K562 (cell line): ENCODE measurements around the gene ADAM22. TPM values are rescaled to one million over a fixed set of nuclear protein-coding genes. Genes with fewer than 3 reads are reported as not detected.

Source experiments
- BCL6 ChIP-seq: fragments of 250-450 bp; sonication (Bioruptor Pico); IDR thresholded peaks from 2 replicates; pipeline ENCODE4 v1.4.0; 2020
- BDP1 ChIP-seq: IDR thresholded peaks from 3 replicates; pipeline ENCODE4 v1.6.1; 2011; ENCODE audit not compliant: insufficient read length, insufficient read depth
- BRCA1 ChIP-seq, 2 experiments: fragments of 450-650 bp in 1 of 2; sonication (generic) in 1 of 2; formaldehyde crosslinking in 1 of 2; IDR thresholded peaks; 2 replicates each; pipeline versions ENCODE4 v1.5.0 to v1.6.1; 2017 to 2020; ENCODE audit warnings: mild to moderate bottlenecking in 1 of 2, missing genetic modification reagents in 1 of 2
- CEBPG ChIP-seq, 3 experiments: fragments of 200-800 bp in 1 of 3; sonication (Bioruptor generic) in 1 of 3; sonication (generic) in 1 of 3; formaldehyde crosslinking in 1 of 3; IDR thresholded peaks in 2 of 3; conservative IDR thresholded peaks in 1 of 3; 2 replicates each; pipeline versions ENCODE4 v1.6.1 to v1.8.0; 2016 to 2022; ENCODE audit warnings: missing compliant biosample characterization in 2 of 3, missing genetic modification characterization in 2 of 3, mild to moderate bottlenecking in 1 of 3, missing genetic modification reagents in 1 of 3
- E2F4 ChIP-seq: sonication (generic); formaldehyde crosslinking; IDR thresholded peaks from 2 replicates; pipeline ENCODE4 v1.8.0; 2022; ENCODE audit warnings: mild to moderate bottlenecking, low read depth, missing genetic modification reagents
- GTF3C2 ChIP-seq: IDR thresholded peaks from 3 replicates; pipeline ENCODE4 v1.6.1; 2011; ENCODE audit warnings: borderline replicate concordance, mild to moderate bottlenecking, moderate library complexity; ENCODE audit not compliant: insufficient read length; ENCODE audit errors: extremely low read depth
- HNRNPUL1 ChIP-seq: fragments of 200-400 bp; formaldehyde crosslinking; IDR thresholded peaks from 2 replicates; pipeline ENCODE4 v1.6.1; 2017; ENCODE audit warnings: low read length
- MCM3 ChIP-seq: fragments of 450-650 bp; IDR thresholded peaks from 2 replicates; pipeline ENCODE4 v1.6.1; 2016
- MIER1 ChIP-seq: fragments of 450-650 bp; IDR thresholded peaks from 2 replicates; pipeline ENCODE4 v1.6.1; 2016; ENCODE audit warnings: antibody characterized with exemption, mild to moderate bottlenecking, low read depth
- MITF ChIP-seq: IDR thresholded peaks from 2 replicates; pipeline ENCODE4 v1.6.1; 2014; ENCODE audit warnings: antibody characterized with exemption
- MTF1 ChIP-seq: fragments of 250-450 bp; sonication (Bioruptor Pico); IDR thresholded peaks from 2 replicates; pipeline ENCODE4 v1.9.0; 2021; ENCODE audit warnings: moderate library complexity, mild to moderate bottlenecking, inconsistent platforms, borderline replicate concordance
- MYC ChIP-seq, 2 experiments: fragments of 250-450 bp in 1 of 2; sonication (Bioruptor Pico) in 1 of 2; IDR thresholded peaks; 2 replicates each; pipeline versions ENCODE4 v1.5.1 to v1.6.1; 2012 to 2021; ENCODE audit warnings: low read depth in 2 of 2, borderline replicate concordance in 1 of 2, improper control_type of control experiment in 1 of 2, low read length in 1 of 2, mild to moderate bottlenecking in 1 of 2, moderate library complexity in 1 of 2
- OTX1 ChIP-seq: fragments of 450-650 bp; formaldehyde crosslinking; IDR thresholded peaks from 2 replicates; pipeline ENCODE4 v1.4.0; 2022; ENCODE audit warnings: mild to moderate bottlenecking
- SFPQ ChIP-seq: fragments of 200-400 bp; formaldehyde crosslinking; IDR thresholded peaks from 2 replicates; pipeline ENCODE4 v1.6.1; 2017; ENCODE audit warnings: mild to moderate bottlenecking, low read depth, low read length, moderate library complexity
- STAT5A ChIP-seq: IDR thresholded peaks from 2 replicates; pipeline ENCODE4 v1.6.1; 2012; ENCODE audit warnings: low read length, inconsistent platforms, borderline replicate concordance
- ZNF311 ChIP-seq: fragments of 250-450 bp; sonication (Bioruptor Pico); IDR thresholded peaks from 2 replicates; pipeline ENCODE4 v1.4.0; 2020; ENCODE audit warnings: mild to moderate bottlenecking, moderate library complexity
- polyA plus RNA-seq, 8 experiments: library from polyadenylated mRNA; depleted of rRNA in 4 of 8; stranded (reverse) in 5 of 8; unstranded in 3 of 8; fragments of >200 nt; fragmentation: Nextera tagmentation in 2 of 8; fragmentation: Illumina TruSeq in 1 of 8; extraction: Ambion mirVana in 2 of 8; extraction: Trizol in 1 of 8; gene quantifications; 2 replicates each; pipeline versions ENCODE4 v1.2.1 to v1.2.3, GENCODE V29; 2011 to 2014; ENCODE audit warnings: inconsistent platforms in 1 of 8, missing spikeins in 1 of 8
- total RNA-seq, 7 experiments: library from RNA; depleted of rRNA in 6 of 7; stranded (reverse); fragments of >200 nt in 6 of 7; fragmentation: Illumina TruSeq in 2 of 7; extraction: Trizol in 2 of 7; gene quantifications; 2 replicates each; pipeline versions ENCODE4 v1.2.1 to v1.2.3, GENCODE V29; 2011 to 2021; ENCODE audit warnings: low replicate concordance in 1 of 7

ADAM22 gene
- total and polyA plus RNA-seq, 9 of the 15 experiments (the other 6 are each of a cell fraction or from before 2014, with no cell fraction given) = 0.01 to 0.58 (median 0.18) TPM

- no peak for TF ChIP-seq GTF3C2
- no peak for TF ChIP-seq STAT5A
- TF ChIP-seq BCL6 (CRISPR knock-in tag) = no peak
- no peak for TF ChIP-seq ZNF311 (CRISPR knock-in tag)
- TF ChIP-seq MTF1 (CRISPR knock-in tag) = no peak
- TF ChIP-seq BRCA1 (IDR thresholded peaks at IDR 0.05) = no peak
- no peak for TF ChIP-seq BRCA1 (CRISPR knock-in tag; IDR thresholded peaks at IDR 0.05)
- no peak for TF ChIP-seq HNRNPUL1
- TF ChIP-seq MIER1 = no peak
- no peak for TF ChIP-seq BDP1
- no peak for TF ChIP-seq MCM3
- no peak for TF ChIP-seq OTX1 (CRISPR knock-in tag)
- no peak for TF ChIP-seq CEBPG (CRISPR knock-in tag; IDR thresholded peaks at IDR 0.05)
- TF ChIP-seq CEBPG (tag; conservative IDR thresholded peaks at IDR 0.05 in 1 of 2, IDR thresholded peaks at IDR 0.05 in 1 of 2) = no peak
- no peak for TF ChIP-seq MITF
- TF ChIP-seq MYC (IDR thresholded peaks at IDR 0.05; ENCODE audit: low read depth, low read length) = peak; percentile 84
- TF ChIP-seq MYC (CRISPR knock-in tag; IDR thresholded peaks at IDR 0.05; ENCODE audit: borderline replicate concordance, low read depth) = no peak
- no peak for TF ChIP-seq SFPQ
- no peak for TF ChIP-seq E2F4
These were observed 286.0 kb downstream of the ADAM22 start, which contains the start of gene SRI (continued) for GRCh38 chr7:88219781-88220747.
